ELF-1 (cell line): ENCODE results near the gene CAMSAP1.
"Not testable (repeated sequence)": the region's sequence is repeated elsewhere in the genome, so short reads cannot be mapped to it uniquely, and the experiment has no call there.

ENCODE experiments used
- DNase-seq: peaks from one replicate; pipeline ENCODE4 v3.0.0-alpha.2; 2016; ENCODE audit warnings: low read depth, low spot score

Gene CAMSAP1

DNA sequence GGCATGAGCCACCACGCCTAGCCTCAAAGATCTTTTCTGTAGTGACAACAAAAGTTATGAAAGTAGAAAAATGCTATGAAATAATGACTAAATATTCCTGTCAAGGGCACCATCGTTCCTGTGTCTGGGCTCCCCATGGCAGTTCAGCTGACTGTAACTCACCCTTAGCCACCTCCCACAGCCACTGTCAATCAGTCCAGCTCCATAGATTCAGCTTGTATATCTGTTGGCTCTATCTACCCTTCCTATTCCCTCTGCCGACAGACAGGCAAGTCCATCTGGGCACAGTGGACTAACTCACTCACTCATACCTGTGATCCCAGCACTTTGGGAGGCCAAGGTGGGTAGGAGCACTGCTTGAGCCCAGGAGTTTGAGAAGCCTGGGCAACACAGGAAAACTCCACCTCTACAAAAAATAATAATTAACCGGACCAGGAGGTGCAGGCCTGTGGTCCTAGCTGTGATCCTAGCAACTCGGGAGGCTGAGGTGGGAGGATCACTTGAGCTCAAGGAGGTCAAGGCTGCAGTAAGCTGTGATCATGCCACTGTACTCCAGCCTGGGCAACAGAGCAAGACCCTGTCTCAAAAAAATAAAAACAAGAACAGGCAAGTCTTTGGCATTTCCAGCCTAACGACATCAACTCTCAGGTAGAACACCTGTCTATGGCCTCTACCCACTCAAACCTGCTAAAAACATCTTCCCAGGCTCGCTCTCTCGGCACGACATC is 6.2 kb downstream of the CAMSAP1 start:
- DNase-seq = no peak

DNA sequence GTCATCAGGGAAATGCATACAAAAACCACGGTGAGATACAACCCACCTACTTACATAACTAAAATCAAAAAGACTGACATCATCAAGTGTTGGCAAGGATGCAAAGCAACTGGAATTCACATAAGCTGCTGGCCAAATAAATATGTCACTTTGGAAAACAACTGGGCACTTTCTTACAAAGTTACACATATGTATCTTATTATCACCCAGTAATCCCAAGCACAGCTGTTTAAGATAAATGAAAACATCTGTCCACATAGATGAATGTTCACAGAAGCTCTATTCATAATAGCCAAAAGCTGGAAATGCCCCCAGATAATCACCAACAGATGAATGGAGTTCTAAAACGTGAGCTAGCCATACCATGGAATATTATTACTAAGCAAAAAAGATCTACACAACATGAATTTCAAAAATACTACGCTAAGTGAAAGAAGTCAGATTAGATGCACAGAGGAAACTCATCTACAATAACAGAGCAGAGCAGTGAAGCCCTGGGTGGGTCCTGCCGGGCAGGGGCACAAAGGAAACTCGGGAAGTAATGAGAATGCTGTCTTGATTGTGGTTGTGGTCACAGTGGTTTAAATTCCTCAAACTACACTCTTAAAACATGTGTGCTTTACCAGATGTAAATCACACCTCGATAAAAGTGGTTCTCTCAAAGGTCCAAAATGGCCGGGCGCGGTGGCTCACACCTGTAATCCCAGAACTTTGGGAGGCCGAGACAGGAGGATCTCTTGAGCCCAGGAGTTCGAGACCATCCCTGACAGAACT is 8.5 kb downstream of the CAMSAP1 start:
- no peak for DNase-seq

DNA sequence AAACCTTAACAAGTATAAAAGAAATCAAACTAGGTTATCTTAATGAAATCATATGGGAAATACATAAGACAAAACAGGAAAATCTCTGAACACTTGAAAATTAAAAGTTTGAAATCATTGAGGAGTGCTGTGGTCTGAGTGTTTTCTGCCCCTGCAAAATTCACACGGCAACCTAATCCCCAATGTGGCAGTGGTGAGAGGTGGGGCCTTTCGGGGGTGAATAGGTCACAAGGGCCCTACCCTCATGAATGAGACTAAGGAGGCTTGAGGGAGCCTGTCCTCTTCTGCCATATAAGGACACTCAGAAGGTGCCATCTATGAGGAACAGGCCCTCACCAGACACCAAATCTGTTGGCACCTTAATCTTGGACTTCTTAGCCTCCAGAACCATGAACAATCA is 10.7 kb downstream of the CAMSAP1 start:
- DNase-seq = no peak

- DNase-seq = no peak
Observed at GRCh38 chr9:135896205-135896604, 11.1 kb downstream of the CAMSAP1 start.

DNA sequence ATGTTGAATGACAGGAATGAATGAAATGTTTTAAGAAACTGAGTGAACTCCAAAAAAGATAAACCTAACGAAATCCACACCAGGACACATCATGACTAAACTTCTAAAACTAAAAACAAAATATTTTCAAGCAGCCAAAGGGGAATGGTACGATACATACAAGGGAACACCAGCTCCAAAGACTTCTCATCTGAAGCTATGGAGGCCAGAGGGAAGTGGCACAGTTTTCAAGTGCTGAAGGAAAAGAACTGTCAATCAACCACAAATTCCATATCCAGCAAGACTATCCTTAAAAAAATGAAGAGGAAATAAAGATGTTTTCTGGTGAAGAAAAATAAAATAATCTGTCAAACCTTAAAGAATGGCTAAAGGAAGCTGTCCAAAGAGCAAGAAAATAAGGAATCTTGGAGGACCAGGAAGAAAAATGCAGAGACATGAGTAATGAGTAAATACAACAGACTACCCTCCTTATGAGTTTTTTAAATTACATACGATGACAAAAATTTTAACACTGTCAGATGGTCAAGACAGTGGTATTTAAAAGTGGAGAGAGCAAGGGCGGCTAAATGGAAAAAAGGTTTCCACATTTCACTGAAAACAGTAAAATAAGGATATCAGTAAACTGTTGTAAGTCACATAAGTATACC is 12.0 kb downstream of the CAMSAP1 start:
- no peak for DNase-seq

DNA sequence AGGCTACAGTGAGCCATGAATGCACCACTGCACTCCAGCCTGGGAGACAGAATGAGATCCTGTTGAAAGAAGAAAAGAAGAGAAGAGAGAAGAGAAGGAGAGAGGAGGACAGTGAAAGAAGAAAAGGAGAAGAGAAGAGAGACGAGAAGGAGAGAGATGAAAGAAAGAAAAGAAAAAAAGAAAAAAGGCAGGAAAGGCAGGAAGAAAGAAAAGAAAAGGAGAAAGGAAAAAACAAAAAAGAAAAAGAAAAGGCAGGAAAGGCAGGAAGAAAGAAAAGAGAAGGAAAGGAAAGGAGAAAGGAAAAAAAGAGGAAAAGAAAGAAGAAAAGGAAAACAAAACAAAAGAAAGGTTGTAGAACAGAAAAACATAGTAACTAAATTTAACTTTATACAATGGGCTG is 14.2 kb downstream of the CAMSAP1 start:
- no peak for DNase-seq

DNA sequence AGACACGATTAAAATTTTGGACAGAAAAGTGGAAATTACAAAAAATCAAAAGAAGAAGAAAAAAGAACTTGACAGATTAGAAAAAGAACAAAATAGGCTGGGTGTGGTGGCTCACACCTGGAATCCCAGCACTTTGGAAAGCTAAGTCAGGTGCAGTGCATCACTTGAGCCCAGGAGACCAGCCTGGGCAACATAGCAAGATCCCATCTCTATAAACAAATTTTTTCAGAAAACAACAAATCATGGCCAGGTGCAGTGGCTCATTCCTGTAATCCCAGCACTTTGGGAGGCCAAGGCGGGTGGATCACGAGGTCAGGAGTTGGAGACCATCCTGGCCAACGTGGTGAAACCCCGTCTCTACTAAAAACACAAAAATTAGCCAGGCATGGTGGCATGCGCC is 15.0 kb downstream of the CAMSAP1 start:
- DNase-seq = not testable (repeated sequence)

DNA sequence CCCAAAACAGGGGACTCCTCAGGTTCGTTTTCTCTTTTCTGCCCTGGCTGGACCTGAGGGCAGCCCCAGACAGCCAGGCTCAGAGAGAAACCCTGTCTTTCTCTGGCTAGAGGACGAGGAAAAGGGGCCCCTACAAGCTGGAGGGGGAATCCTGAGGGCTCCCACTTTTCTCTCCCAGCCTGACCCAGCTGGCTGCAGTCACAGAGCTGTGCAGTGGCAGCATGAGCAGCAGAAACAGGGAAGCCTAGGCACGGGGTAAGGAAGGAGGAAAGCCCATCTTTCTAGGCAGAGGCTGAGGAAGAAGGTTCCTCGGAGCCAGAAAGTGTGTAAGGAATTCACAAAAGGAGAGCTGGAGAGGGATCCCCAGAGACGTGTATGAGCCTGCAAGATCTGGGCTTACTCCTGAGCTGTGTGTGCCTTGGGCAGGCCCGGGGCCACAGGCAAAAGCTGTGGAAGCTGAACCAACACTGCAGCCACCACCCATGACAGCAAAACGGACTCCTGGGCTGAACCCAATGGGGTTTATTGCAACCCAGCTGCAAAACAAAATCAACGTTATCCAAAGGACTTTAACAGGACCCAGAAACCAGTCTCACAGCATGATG is 16.2 kb downstream of the CAMSAP1 start:
- no peak for DNase-seq

GRCh38 chr9:135890190-135891026 is 16.9 kb downstream of the CAMSAP1 start:
- DNase-seq = peak; percentile 66

- no peak for DNase-seq
Observed at GRCh38 chr9:135889564-135890189, 17.7 kb downstream of the CAMSAP1 start.

DNA sequence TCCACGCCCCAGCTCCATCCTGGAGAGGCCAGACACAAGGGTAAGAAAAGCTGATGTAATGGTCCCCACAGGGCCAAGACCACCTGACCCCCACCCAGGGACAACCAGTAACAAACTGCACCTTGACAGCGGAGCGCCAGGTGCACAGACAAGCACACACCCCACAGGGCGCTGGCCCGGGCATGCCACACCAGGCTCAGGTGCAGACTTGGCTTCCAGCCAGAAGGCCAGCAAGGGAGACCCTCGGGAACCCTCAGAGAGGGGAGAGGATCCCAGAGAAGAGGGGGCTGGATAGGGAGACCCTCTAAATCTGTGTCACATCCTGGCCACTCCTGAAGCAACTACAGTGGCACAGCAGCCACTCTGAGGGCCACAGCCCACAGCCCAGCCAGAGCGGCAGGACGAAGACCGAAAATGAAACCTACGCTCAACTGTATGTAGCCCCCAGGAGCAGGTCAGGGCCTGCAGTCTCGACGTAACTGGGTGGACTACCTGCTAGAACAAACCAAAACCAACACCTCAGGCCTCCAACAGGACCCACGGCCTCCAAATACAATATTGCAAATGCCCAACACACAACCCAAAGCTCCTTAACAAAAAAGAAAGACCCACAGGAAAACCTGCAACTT is 18.5 kb downstream of the CAMSAP1 start:
- no peak for DNase-seq

GRCh38 chr9:135888126-135888765 is 19.1 kb downstream of the CAMSAP1 start:
- no peak for DNase-seq

DNA sequence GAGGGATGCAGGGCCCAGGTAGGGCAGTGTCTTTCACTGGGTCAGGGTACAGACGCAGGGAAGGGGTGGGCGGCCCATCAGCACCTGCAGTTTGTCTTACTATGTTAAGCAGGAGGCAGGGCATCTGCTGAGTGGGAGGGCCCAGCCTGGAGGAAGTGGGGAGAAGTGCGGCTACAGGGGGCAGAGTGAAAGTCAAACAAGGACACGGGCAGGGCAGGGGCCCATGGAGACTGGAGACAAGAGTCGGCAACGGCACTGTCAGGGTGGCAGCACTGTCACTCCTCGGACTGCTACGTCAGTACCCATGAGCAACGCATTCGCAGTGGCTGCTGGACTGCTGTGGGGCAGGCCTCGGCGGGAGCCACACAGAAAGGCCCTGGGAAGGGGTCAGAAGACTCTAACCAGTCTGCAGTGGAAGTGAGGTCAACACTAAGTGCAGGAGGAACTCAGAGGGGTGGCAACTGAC is 19.7 kb downstream of the CAMSAP1 start:
- DNase-seq = peak; percentile 39

DNA sequence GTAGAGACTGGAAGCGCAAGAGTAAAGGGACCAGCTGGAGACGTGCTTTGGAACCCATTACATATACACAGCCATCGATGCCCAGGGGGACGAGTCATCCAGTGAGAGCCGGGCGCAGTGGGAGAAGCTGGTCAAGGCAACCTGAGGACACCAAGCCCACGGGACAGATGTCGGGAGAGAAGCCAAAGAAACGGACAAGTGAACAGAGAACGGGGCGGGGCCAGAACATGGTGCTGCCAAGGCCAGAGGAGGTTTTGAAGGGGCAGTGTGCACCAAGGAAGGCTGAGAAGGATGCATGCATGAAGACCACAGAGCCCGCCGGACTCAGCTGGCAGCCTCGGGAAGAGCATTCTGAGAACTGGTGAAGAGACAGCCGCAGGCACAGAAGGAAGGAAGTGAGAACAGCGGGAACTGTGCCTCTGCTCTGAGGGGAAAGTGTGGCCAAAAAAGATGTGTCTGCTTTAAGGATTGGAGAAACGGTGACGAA is 20.3 kb downstream of the CAMSAP1 start:
- no peak for DNase-seq

DNA sequence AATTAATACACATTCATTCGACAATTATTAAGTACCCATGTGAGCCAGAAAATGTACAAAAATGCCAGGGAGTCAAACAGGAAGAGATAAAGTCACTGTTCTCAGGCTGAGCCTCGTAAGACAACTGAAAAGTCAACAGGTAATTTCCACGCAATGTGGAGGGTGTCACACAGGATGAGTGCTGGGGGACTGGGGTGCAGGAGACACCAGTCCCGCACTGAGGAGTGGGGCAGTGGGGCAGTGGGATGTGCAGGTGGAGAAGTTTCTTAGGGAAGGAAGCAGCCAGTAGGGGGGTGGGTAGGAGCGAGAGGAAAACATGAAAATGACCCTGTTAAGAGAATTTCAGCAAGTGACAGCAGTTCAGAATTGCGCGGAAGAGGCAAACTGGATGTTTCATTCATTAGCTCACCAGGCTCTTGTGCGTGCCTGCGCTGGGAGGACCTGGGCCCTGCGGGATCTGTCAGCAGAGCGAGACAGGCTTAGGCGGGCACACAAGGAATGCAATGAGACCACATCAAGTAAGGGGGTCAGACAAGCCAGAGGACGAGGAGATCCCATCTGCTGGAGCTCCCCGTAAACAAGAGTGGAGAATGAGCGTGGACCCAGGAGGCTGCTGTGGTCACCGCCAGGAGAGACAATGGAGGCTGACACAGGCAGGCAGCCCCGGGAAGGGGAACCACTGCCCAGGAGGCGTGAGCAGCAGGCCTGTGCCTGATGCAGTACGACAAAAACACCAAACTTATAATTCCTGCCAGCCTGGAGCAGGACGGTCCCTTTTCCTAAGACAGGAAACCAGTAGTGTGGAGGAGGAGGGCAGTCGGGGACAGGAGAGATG is 21.0 kb downstream of the CAMSAP1 start:
- DNase-seq = no peak

DNA sequence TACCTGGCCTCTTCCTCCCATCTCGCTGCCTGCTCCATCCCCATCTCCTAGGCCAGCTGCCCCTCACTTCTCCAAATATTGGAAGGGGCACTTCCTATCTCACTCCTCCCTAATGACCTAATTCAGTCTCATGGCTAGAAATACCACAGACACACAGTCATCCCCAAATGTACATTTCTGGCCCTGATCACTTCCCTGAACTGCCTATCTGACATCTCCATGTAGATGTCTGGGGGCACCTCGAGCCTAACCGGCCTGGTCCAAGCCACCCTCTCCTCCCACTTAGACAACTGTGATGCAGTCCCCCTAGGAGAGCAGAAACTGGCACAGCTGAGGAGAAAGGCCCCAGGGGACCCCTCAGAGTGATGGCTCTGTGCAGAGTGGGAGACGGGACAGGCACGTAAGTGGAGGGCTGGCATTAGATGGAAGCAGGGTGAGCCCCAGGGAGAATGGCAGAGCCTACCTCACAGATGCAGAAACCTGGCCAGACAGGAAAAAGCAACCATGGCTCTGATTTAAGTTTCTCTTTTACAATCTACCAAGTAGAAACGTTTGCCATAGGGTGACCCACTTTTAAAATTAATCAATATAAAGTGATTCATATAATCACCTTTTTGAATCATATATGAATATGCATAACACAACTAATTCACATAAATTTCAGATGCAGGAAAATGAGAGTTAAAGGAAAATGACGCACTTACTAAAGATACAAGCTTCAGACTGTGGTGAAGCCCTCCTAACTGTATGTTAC is 22.1 kb downstream of the CAMSAP1 start:
- DNase-seq = no peak

GRCh38 chr9:135884328-135885035 is 22.9 kb downstream of the CAMSAP1 start:
- DNase-seq = no peak
